DND-41 (cell line): ENCODE measurements around the gene RCAN2.

ENCODE experiments used
- CTCF ChIP-seq: IDR thresholded peaks from 2 replicates; pipeline ENCODE4 v1.5.1; 2012; ENCODE audit warnings: borderline replicate concordance, low read length, moderate library complexity, mild to moderate bottlenecking; ENCODE audit not compliant: poor library complexity, severe bottlenecking; ENCODE audit errors: extremely low read depth
- EZH2 ChIP-seq: IDR thresholded peaks from 3 replicates; pipeline ENCODE4 v1.6.1; 2012; ENCODE audit warnings: borderline replicate concordance, low read depth, mild to moderate bottlenecking, moderate library complexity, low read length, inconsistent platforms; ENCODE audit not compliant: severe bottlenecking

GRCh38 chr6:46242921-46243320, 248.3 kb downstream of the RCAN2 start:
- TF ChIP-seq CTCF (no peak), EZH2 (no peak)
